Transverse colon (tissue), 4 donors: ENCODE results near the gene RDM1. TPM values are rescaled to one million over a fixed set of nuclear protein-coding genes. Genes with fewer than 3 reads are reported as not detected.
A peak's percentile ranks its signal among the peaks of the same experiment; 100 is the strongest.

ENCODE experiments used
- DNase-seq: peaks from one replicate; pipeline ENCODE4 v3.0.0-alpha.2; 2019
- H3K27ac ChIP-seq, 4 donors: fragments of 200-600 bp; sonication (generic); 2 replicates each; pipeline ENCODE4 v1.5.1; 2016 to 2018; ENCODE audit warnings: inconsistent platforms in 4 of 4
- H3K27me3 ChIP-seq: fragments of 200-600 bp; sonication (generic); 2 replicates; pipeline ENCODE4 v1.5.1; 2017; ENCODE audit warnings: inconsistent platforms
- H3K36me3 ChIP-seq, 4 donors: fragments of 200-600 bp; sonication (generic); 2 replicates each; pipeline ENCODE4 v1.5.1; 2017 to 2019; ENCODE audit warnings: inconsistent platforms in 4 of 4
- H3K4me1 ChIP-seq, 4 donors: fragments of 200-600 bp; sonication (generic); 2 replicates each; pipeline ENCODE4 v1.5.1; 2017 to 2020; ENCODE audit warnings: inconsistent platforms in 4 of 4
- H3K4me3 ChIP-seq, 4 donors: fragments of 200-600 bp; sonication (generic); 1 replicate in 1 of 4; 2 replicates in 3 of 4; pipeline versions ENCODE4 v1.5.1 to v1.6.1; 2017 to 2019; ENCODE audit warnings: inconsistent platforms in 4 of 4
- H3K9me3 ChIP-seq, 2 donors: fragments of 200-600 bp; sonication (generic); 2 replicates each; pipeline ENCODE4 v1.5.1; 2017 to 2019; ENCODE audit warnings: inconsistent platforms in 2 of 2
- EP300 ChIP-seq: sonication (generic); formaldehyde crosslinking; IDR thresholded peaks from one replicate; pipeline ENCODE4 v1.6.1; 2017; ENCODE audit warnings: antibody characterized with exemption, low read depth
- POLR2A ChIP-seq: fragments of 450-650 bp; IDR thresholded peaks from one replicate; pipeline ENCODE4 v1.6.1; 2016; ENCODE audit warnings: antibody characterized with exemption, mild to moderate bottlenecking, moderate library complexity
- POLR2AphosphoS5 ChIP-seq, 3 donors: sonication (generic); formaldehyde crosslinking; IDR thresholded peaks; one replicate each; pipeline ENCODE4 v1.6.1; 2016; ENCODE audit warnings: antibody characterized with exemption in 3 of 3
- WGBS, 2 donors: methylation state at CpG; one replicate each; pipeline ENCODE4 v1.1.5; 2018; ENCODE audit warnings: low coverage in 1 of 2; 5-methylcytosine and 5-hydroxymethylcytosine counted together
- in situ Hi-C, 4 donors: fragments of 200-750 bp; cut with MboI; loops; one replicate each; pipeline versions ENCODE4 v1.15.0 to v1.15.1; 2017; ENCODE audit warnings: low sequenced_read_pairs in 3 of 4, low pct_ligation_motif_present in 1 of 4, low pct_unique_long_range_greater_than_20kb in 1 of 4
- intact Hi-C: fragments of 100-400 bp; cut with DNase I; formaldehyde crosslinking; loops from one replicate; pipeline ENCODE4 v1.15.1; 2023; ENCODE audit warnings: low total_unique reads
- total RNA-seq, 4 donors: library from RNA; depleted of rRNA; stranded (reverse); fragments of >200 nt; gene quantifications; one replicate each; pipeline ENCODE4 v1.1.0, GENCODE V29; 2016
- TF ChIP-seq, protein P1 (sequence below), 5 experiments: fragments of 200-600 bp in 3 of 5; fragments of 450-650 bp in 2 of 5; sonication (generic) in 3 of 5; IDR thresholded peaks; 1 replicate in 2 of 5; 2 replicates in 3 of 5; pipeline ENCODE4 v1.5.1; 2016 to 2017; ENCODE audit warnings: antibody characterized with exemption in 5 of 5, inconsistent platforms in 3 of 5, mild to moderate bottlenecking in 2 of 5, moderate library complexity in 1 of 5

RDM1 gene, protein sequence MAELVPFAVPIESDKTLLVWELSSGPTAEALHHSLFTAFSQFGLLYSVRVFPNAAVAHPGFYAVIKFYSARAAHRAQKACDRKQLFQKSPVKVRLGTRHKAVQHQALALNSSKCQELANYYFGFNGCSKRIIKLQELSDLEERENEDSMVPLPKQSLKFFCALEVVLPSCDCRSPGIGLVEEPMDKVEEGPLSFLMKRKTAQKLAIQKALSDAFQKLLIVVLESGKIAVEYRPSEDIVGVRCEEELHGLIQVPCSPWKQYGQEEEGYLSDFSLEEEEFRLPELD
- total RNA-seq = 10 to 100 TPM in 1 of 4 donors, not detected in 3; 39.2 TPM

- 5 to 6% methylated on average over 13 to 35 of the region's 35 CpGs for WGBS, 2 donors
- no peaks in the 10 kb centered on the region for H3K36me3 ChIP-seq
- peaks cover 14% of the 10 kb centered on the region for H3K27me3 ChIP-seq
- H3K27ac ChIP-seq = peak within 1 kb of the TSS in 1 of 4 donors; percentile 21
- intact Hi-C loops (no loop called here), in situ Hi-C loops (no loop called here)
- TF ChIP-seq EP300 (no peak), POLR2AphosphoS5 (IDR thresholded peaks at IDR 0.05) (no peak), POLR2A (no peak)
- TF ChIP-seq, protein P1, sequence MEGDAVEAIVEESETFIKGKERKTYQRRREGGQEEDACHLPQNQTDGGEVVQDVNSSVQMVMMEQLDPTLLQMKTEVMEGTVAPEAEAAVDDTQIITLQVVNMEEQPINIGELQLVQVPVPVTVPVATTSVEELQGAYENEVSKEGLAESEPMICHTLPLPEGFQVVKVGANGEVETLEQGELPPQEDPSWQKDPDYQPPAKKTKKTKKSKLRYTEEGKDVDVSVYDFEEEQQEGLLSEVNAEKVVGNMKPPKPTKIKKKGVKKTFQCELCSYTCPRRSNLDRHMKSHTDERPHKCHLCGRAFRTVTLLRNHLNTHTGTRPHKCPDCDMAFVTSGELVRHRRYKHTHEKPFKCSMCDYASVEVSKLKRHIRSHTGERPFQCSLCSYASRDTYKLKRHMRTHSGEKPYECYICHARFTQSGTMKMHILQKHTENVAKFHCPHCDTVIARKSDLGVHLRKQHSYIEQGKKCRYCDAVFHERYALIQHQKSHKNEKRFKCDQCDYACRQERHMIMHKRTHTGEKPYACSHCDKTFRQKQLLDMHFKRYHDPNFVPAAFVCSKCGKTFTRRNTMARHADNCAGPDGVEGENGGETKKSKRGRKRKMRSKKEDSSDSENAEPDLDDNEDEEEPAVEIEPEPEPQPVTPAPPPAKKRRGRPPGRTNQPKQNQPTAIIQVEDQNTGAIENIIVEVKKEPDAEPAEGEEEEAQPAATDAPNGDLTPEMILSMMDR (IDR thresholded peaks at IDR 0.05) = no peak
- peak within 1 kb of the TSS in 3 of 4 donors; percentile 29 to 55 (median 41) for H3K4me3 ChIP-seq
- peaks cover 2 to 13% (median 12%) of the 10 kb centered on the region in 4 donors for H3K4me1 ChIP-seq
- DNase-seq = peak; percentile 74
- H3K9me3 ChIP-seq = no peaks in the 10 kb centered on the region
Measured at GRCh38 chr17:35930211-35931065, at the start of gene RDM1. Gene RDM1, minus strand, starts transcription at chr17:35930773. Its CDS starts 46 bp downstream, at chr17:35930727.

DNA sequence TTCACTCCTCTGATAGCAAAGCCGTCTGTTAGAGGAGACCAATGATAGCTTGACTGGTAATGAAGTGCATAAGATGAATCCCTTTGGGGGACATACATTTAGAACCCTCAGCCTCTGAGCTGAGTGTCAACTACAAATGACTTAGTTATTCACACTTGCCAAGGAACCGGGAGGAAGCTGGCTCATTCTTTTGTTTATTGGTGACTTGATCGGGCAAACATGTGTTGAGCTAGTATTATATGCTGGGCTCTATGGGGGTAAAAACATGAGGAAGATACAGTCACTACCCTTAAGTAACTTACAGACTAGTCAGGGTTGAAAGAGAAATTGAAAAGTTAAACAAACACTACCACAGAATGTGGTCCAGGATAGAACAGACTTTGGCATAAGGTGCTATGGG is 47.8 kb upstream of the RDM1 start:
- in situ Hi-C loops = loop anchor here in 2 of 4 donors (10.0 kb wide), 1 partner anchor 166 kb away; no protein-coding TSS in a partner anchor
- H3K36me3 ChIP-seq = no peaks in the 10 kb centered on the region
- intact Hi-C loops = no loop called here
- H3K4me3 ChIP-seq = no peak overlapping the region
- 67 to 81% methylated on average over 2 to 3 of the region's 3 CpGs for WGBS, 2 donors
- no peaks in the 10 kb centered on the region for H3K9me3 ChIP-seq
- no peaks in the 10 kb centered on the region for H3K27me3 ChIP-seq
- H3K4me1 ChIP-seq = peaks cover 2 to 15% (median 9%) of the 10 kb centered on the region in 4 donors
- H3K27ac ChIP-seq = no peak overlapping the region
- DNase-seq = no peak
- no peak for TF ChIP-seq EP300
- TF ChIP-seq, protein P1 (IDR thresholded peaks at IDR 0.05) = no peak
- TF ChIP-seq POLR2A = no peak
- no peak for TF ChIP-seq POLR2AphosphoS5 (IDR thresholded peaks at IDR 0.05)

DNA sequence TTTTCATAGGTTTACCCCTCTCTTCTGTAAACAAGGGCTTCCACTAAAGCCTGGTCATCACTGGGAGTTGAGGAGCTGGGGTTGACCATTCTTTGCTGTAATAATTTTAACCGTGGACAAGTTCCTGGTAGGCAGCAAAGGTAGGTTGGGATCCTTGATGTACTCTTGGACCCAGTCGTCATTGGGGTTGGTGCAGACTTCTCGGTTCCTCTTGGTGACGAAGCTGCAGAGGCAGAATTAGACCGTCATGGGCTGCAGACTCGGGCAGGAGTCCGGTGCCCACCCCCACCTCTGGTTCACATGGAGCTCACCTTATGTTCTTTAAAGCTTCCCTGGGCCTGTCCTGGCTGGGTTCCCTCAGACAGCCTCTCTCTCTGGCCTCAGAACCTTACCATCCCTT is 46.9 kb upstream of the RDM1 start:
- TF ChIP-seq POLR2A (no peak), EP300 (no peak), POLR2AphosphoS5 (IDR thresholded peaks at IDR 0.05) (no peak)
- no peak overlapping the region for H3K4me3 ChIP-seq
- intact Hi-C loops = no loop called here
- peaks cover 2 to 23% (median 14%) of the 10 kb centered on the region in 4 donors for H3K4me1 ChIP-seq
- 86% methylated on average over 7 of the region's 7 CpGs; no CpG with 5 or more reads in 1 of the 2 donors for WGBS, 2 donors
- DNase-seq = no peak
- H3K36me3 ChIP-seq = no peaks in the 10 kb centered on the region
- H3K27me3 ChIP-seq = no peaks in the 10 kb centered on the region
- H3K9me3 ChIP-seq = no peaks in the 10 kb centered on the region
- H3K27ac ChIP-seq = no peak overlapping the region
- in situ Hi-C loops = loop anchor here in 2 of 4 donors (10.0 kb wide), 1 partner anchor 167 kb away; no protein-coding TSS in a partner anchor

DNA sequence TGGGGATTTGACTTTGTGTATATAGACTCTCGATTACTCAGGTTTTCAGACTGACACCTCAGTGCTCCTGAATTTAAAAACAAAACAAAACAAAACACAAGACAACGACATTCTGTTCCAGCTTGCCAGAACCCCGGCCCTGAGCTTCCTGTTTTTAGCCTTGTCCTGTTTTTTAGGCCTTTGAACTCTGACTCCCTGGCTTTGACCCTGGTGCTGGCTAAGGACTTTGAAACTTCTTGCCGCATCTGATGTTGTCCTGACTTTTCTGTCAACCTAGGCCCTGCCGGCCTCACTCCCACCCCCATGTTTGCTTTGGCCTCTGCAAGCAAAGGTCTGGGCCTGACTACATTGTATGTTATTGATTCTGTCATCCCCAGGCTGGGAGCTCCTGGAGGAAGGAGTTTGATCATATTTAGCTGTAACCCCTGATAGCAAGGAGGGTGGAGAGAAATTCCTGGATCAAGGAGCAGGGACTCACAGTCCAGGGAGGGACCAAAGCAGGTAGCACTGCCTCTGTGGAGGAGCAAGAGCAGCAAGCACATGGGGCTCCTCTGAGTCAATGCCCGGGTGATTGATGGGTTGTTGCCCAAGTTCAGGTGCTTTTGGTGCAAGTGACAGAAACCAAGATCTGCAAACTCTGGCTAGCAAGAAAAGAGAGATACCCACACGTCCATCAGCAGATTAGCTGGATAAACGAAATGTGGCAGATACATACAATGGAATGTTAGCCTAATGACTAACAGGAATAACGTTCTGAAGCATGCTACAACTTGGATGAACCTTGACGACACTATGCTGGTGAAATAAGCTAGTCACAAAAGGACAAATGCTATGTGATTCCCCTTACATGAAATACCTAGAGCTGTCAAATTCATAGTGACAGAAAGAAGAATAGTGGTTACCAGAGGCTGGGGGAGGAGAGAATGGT is 43.0 kb upstream of the RDM1 start:
- no peak for DNase-seq
- Histone ChIP-seq H3K4me3 (no peak overlapping the region), H3K27ac (peak overlapping the region in 3 of 4 donors; percentile 1 to 47 (median 29)), H3K36me3 (no peaks in the 10 kb centered on the region), H3K27me3 (no peaks in the 10 kb centered on the region), H3K9me3 (no peaks in the 10 kb centered on the region), H3K4me1 (peaks cover 2 to 26% (median 18%) of the 10 kb centered on the region in 4 donors)
- WGBS, 2 donors = 31 to 50% methylated on average over 5 to 10 of the region's 10 CpGs
- TF ChIP-seq POLR2A (no peak), EP300 (no peak), POLR2AphosphoS5 (IDR thresholded peaks at IDR 0.05) (no peak)
- TF ChIP-seq, protein P1 (IDR thresholded peaks at IDR 0.05) = no peak
- intact Hi-C loops (loop anchor here (5.0 kb wide), 1 partner anchor 509 kb away; no protein-coding TSS in a partner anchor), in situ Hi-C loops (loop anchor here in 3 of 4 donors (5.0 to 25.0 kb wide), 3 partner anchors 169 to 514 kb away; partner anchors contain the start of gene ZNHIT3 (in 2 of the 3))
